ENCODE measurements around the gene KRT80.

- TF ChIP-seq REST (IDR thresholded peaks at IDR 0.05; ENCODE audit: insufficient replicate concordance, low read depth) (no peak), CTCF (IDR thresholded peaks at IDR 0.05; ENCODE audit: insufficient read depth, low read length) (no peak), POLR2AphosphoS5 (IDR thresholded peaks at IDR 0.05; ENCODE audit: low read depth) (no peak)
Measured at GRCh38 chr12:52201451-52201839, 9.6 kb upstream of the KRT80 start.

Data from HL-60 (cell line).